GM19193 (cell line): ENCODE data around the gene AMMECR1L.

Source experiments
- POLR2A ChIP-seq: IDR thresholded peaks from 4 replicates; pipeline ENCODE4 v1.6.1; 2011; ENCODE audit not compliant: insufficient read depth, insufficient read length; ENCODE audit errors: extremely low read depth

Gene AMMECR1L

GRCh38 chr2:127893033-127893432 lies 7.3 kb upstream of the AMMECR1L start:
- TF ChIP-seq POLR2A = no peak

- no peak for TF ChIP-seq POLR2A
These were observed 6.1 kb upstream of the AMMECR1L start for GRCh38 chr2:127891811-127892210.

GRCh38 chr2:127888772-127889171 lies 3.0 kb upstream of the AMMECR1L start:
- TF ChIP-seq POLR2A = no peak

- TF ChIP-seq POLR2A = no peak
These were observed 2.0 kb upstream of the AMMECR1L start for GRCh38 chr2:127887776-127888130.

- no peak for TF ChIP-seq POLR2A
These were observed 1.5 kb upstream of the AMMECR1L start for GRCh38 chr2:127887082-127887775.

- no peak for TF ChIP-seq POLR2A
These were observed 1.3 kb downstream of the AMMECR1L start for GRCh38 chr2:127884436-127884835.

- TF ChIP-seq POLR2A = no peak
These were observed 5.9 kb downstream of the AMMECR1L start for GRCh38 chr2:127879899-127880298.

- TF ChIP-seq POLR2A = no peak
These were observed 8.1 kb downstream of the AMMECR1L start for GRCh38 chr2:127877626-127878025.

GRCh38 chr2:127877136-127877535 lies 8.6 kb downstream of the AMMECR1L start:
- no peak for TF ChIP-seq POLR2A

GRCh38 chr2:127874378-127875269 lies 11.1 kb downstream of the AMMECR1L start:
- no peak for TF ChIP-seq POLR2A

- TF ChIP-seq POLR2A = no peak
These were observed 12.0 kb downstream of the AMMECR1L start for GRCh38 chr2:127873707-127874303.

- no peak for TF ChIP-seq POLR2A
These were observed 13.4 kb downstream of the AMMECR1L start for GRCh38 chr2:127872354-127872753.

GRCh38 chr2:127865926-127866325 lies 19.8 kb downstream of the AMMECR1L start:
- TF ChIP-seq POLR2A = no peak

- TF ChIP-seq POLR2A = no peak
These were observed 20.9 kb downstream of the AMMECR1L start for GRCh38 chr2:127864877-127865276.

GRCh38 chr2:127862228-127862627 lies 23.5 kb downstream of the AMMECR1L start:
- TF ChIP-seq POLR2A = no peak

- no peak for TF ChIP-seq POLR2A
These were observed 25.6 kb downstream of the AMMECR1L start for GRCh38 chr2:127860130-127860529.
